GM18511 (cell line): ENCODE data around the gene KIF3B.

Experiments used
- ATAC-seq: cut with Tn5 transposase; IDR thresholded peaks from one replicate; pipeline ENCODE4 v1.9.1; 2021; ENCODE audit warnings: mild to moderate bottlenecking, moderate library complexity; ENCODE audit not compliant: unreplicated experiment

Gene KIF3B

DNA sequence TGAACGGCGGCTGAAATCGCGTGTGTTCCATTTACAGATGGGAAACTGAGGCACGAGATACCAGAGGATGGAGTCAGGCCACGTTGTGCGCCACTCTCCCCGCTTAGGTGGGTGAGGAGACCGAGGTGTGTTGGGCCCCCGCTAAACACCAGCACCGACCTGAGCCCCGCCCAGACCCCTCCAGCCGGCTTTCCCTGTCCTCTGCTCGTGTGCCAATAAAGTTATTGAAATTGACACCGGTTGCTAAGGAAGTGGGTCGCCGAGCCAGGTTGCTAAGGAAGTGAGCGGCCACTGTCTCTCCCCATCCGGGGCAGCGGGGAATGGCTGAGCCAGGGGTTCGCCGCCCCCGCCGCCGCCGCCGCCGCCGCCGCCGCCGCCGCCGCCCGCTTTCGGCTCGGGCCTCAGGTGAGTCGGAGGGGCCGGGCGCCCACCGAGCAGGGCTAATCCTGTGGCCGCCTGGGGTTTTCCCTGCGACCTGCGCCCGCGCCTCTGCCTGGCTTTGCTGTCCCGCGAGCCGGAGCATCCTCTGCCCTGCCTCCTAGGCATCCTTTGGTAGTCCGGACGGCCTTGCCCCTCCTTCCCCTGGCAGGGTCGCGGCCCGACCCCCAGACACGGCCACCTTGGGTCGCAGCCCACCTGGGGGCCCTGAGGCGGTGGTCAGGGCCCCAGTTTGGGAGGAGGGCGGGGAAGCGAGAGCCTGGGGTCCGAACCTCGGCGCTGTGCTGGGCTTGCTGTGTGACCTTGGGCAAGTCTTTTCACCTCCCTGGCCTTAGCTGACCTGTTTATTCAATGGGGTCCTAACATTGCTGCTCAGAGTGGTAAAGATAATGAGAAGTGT lies at the start of gene KIF3B:
Gene KIF3B, plus strand, starts transcription at position 291 of the 838 bp plus-strand sequence. CDS start 32,127 bp downstream, outside the sequence.
- peak; percentile 85 for ATAC-seq

DNA sequence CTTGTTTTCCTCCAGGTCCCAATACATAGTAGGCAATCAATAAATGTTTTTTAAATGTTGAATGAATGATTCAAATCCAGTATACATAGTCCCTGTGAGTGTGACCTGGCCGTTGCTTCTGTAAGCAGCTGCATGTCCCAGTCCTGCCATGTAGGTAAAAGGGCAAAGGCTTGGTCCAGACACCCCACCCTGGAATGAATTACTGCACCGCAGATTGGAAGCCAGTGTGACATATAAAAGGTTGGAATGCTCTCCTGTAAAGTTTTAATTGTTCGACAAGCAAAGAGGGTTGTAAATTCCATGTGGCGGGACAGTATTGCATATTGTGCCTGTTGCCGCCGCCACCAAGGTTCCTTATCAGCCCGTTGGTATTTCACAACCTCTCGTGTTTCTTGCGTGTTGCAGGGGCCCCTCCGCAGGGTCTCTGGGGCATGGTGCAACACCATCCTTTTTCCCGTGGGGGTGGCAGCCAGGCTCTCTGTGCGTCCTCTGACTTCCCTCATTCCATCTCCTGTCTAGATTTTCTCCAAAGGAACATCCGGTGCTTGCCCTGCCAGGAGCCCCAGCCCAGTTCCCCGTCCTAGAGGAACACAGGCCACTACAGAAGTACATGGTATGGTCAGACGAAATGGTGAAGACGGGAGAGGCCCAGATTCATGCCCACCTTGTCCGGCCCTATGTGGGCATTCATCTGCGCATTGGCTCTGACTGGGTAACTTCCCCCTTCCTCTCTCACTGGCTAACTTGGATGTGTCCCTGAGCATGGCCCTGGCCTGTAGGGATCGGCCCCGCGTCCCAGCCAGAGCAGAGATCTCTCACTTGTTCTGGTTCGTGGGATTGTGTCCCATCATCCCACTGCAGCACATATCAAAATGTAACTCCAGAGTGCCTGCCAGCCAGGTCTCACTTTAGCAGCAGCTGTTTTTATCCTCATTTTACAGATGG lies 49.4 kb upstream of the KIF3B start:
- ATAC-seq = no peak

DNA sequence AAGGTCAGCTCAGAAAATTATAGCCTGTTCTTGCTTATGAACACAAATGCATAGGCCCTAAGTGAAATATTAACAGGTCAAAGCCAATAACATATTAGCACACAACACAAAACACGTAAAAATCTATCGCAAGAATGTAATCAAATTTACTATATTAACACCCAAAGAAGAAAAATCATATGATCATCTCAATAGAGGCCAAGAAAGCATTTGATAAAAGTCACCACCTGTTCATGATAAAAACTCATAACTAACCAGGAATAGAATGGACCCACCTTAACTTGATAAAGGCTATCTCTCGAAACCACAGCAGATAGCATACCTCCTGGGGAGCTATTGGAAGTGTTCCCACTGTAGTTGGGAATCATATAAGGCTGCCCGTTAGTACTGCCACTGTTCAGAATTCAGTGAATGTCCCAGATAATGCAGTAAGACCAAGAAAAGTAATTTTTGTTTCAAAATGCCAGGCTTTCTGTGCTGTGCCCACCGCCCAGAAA lies 48.2 kb upstream of the KIF3B start:
- no peak for ATAC-seq

DNA sequence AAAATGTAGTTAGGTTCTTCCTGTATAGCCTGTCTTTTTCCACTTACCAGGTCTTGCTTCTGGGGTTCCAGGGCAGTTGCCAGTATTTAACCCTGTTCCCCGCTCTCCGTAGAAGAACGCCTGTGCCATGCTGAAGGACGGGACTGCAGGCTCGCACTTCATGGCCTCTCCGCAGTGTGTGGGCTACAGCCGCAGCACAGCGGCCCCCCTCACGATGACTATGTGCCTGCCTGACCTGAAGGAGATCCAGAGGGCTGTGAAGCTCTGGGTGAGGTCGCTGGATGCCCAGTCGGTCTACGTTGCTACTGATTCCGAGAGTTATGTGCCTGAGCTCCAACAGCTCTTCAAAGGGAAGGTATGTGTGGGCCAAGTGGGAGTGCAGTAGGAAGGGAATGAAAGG lies 46.7 kb upstream of the KIF3B start:
- ATAC-seq = no peak

DNA sequence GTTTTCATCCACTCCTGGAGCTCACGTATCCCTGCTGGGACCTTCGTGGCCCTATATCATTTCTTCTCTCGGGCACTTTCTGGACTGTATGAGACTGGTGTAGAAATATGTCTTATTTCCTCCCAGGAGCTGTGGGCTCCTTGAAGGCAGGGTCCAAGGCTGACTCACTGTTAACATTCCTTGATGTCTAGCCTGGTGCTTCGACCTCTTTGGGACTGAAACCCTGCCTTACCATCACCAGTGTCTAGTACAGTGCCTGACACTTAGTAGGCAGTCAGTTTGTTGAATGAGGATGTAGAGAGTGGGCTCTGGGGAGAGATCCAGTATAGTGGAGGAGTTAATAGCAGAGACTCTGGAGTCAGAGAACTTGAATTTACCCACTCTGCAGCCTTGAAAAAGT lies 46.2 kb upstream of the KIF3B start:
- no peak for ATAC-seq

DNA sequence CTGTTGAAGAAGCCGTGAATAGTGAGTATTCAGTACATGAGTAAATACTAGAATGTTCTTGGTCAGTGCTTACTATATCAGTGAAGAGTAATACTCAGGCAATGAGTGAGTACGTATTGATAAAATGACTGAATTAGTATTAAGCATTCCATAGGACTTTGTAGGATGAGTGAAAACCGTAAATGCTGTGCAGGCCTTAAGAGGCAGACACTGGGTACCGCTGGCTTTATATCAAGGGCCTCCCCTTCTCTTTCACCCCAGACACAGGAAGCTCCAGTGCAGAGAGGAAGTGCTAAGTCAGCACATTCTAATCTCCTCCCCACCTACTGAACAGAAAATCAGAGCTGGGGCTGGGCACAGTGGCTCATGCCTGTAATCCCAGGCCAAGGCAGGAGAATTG lies 45.6 kb upstream of the KIF3B start:
- no peak for ATAC-seq

DNA sequence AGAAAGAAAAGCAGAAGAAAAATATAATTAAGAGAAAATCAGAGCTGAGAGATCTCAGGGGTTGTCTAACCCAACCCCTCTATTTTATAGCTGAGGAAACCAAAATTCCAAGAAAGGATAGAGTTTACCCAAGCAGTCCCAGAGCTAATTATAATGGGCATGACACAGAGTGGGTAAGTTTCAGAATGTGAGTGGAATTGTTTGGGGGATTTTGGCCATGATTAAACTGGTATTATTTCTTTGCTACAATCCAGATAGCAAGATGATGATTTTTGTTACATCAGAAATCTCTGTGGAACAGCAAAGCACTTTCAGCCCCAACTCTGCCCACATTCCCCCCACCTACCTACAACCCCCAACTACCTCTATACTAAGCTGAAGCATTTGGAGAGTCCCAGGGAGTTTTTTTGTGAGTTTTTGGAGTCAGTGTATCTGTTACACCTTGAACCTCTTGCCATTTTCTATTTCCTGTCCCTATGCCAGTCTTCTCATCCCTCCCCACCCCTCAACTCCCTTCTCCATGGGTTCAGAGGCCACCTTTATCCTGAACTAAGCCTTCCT lies 45.0 kb upstream of the KIF3B start:
- no peak for ATAC-seq

DNA sequence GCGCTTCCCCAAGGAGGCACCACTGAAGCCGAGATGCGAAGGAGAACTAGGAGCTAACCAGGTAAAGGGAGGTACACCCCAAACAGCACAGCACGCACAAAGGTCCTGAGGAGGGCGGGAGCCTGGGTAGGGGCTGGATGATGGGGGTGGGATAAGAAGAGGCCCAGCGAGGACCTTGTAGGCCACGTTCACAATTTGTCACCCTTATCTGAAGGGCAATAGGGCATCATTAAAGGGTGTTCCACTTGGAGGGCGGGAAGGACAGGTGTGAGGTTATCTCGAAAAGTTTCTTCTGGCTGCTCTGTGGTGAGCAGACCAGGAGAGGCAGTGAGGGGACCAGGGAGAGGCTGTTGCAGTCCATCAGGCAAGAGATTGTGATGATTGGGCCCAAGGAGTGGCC lies 44.2 kb upstream of the KIF3B start:
- ATAC-seq = no peak

DNA sequence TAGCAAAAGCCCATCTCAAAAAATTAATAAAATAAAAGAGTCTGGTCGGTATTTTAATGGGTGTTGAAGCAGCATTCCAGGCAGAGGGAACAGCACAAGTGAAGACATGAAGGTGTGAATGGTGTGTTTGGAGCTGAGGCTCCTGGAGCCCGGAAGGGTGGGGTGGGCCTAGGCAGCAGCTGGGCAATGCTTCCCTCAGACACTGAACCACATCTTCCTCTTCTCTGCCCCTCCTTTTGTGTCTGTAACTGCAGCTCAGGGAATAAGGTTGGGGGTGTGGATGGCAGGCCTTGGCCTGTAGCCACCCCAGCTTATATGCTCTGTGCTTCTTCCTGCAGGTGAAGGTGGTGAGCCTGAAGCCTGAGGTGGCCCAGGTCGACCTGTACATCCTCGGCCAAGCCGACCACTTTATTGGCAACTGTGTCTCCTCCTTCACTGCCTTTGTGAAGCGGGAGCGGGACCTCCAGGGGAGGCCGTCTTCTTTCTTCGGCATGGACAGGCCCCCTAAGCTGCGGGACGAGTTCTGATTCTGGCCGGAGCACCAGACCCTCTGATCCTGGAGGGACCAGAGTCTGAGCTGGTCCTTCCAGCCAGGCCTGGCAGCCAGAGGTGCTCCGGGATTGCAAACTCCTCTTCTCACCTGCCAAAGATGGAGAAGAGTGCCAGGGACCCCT lies 43.2 kb upstream of the KIF3B start:
- ATAC-seq = no peak

DNA sequence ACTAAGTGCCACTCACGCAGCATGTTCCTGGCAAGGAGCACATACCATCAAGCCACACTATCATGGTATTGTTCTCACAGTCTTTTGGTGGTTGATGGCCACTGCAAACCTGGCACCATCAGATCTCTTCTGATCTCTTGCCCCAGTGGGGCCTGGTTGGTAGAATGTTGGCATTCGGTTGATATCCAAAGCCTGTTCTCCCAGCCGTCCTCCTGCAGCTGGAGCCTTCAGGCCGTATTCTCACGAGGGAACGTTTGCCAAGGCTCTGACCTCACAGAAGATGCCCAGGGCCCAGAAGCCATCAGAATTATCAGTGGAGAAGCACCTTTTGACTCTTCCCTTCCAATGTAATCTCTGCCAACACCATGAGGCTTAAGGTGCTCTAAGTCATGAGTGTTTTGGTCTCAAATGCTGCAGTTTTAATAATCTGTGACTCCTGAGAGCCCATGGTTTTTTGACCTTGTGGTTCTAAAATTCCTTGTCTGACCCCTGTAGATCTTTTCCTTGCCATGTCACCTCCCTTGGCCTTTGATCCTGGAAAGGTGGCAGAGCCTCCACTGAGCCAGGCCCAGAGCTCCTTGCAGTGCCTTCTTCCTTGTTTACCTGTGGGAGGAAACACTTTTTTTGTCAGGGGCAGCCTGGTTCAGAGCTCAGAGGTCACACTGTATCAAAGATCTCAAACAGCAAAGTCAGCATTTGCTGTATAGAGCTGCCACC lies 42.0 kb upstream of the KIF3B start:
- ATAC-seq = no peak

DNA sequence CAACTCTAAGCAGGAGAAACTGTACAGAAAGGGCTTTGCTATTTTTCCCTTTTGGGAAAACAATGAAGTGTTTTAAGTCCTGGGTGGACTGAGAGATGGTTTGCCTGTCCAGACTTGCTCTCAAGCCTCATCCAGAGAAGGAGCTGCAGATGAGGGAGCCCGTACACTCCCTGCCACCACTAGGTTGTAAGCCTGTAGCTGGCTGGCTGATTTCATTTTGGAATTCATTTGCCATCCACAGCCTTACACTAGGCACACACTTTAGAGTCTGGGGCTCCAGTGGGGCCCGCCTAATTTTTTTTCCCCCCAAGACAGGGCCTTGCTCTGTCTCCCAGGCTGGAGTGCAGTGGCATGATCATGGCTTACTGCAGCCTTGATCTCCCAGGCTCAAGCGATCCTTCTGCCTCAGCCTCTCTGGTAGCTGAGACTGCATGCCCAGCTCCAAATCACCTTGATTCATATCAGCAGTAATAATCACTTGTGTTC lies 41.4 kb upstream of the KIF3B start:
- no peak for ATAC-seq

DNA sequence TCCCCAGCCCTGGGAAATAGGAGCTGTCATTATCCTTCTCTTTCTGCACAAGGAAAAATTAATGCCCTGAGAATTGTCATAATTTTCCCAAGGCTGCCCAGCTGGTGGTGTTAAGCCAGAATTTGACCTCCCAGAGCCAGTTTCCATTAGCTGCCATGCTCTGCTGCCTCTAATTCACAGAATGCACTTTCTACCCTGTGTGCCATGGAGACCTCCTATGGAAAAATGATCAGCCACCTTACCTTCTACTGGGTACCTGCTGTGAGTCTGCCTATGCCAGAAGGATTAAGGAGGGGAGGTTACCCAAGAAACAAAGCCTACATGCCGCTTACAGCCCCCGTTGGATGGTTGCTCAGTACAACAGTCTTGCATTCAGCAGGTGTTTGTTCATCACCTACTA lies 40.6 kb upstream of the KIF3B start:
- ATAC-seq = no peak

DNA sequence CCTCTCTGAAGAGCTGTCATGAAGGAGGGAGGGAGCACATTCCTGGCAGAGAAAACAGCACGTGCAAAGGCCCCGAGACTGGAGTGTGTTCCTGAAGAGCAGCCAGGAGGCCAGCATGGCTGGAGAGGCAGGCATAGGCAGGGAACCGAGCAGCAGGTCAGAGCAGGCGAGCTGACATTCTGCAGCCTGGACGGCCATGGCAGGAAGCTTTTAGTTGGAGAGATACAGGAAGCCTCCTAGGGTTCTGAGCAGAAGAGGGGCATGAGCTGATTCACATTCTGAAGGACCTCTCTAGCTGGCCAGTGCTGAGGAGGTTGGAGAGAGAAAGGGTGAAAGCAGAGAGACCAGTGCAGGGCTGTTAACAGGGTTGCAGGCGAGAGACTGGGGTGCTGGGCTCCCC lies 40.0 kb upstream of the KIF3B start:
- no peak for ATAC-seq

DNA sequence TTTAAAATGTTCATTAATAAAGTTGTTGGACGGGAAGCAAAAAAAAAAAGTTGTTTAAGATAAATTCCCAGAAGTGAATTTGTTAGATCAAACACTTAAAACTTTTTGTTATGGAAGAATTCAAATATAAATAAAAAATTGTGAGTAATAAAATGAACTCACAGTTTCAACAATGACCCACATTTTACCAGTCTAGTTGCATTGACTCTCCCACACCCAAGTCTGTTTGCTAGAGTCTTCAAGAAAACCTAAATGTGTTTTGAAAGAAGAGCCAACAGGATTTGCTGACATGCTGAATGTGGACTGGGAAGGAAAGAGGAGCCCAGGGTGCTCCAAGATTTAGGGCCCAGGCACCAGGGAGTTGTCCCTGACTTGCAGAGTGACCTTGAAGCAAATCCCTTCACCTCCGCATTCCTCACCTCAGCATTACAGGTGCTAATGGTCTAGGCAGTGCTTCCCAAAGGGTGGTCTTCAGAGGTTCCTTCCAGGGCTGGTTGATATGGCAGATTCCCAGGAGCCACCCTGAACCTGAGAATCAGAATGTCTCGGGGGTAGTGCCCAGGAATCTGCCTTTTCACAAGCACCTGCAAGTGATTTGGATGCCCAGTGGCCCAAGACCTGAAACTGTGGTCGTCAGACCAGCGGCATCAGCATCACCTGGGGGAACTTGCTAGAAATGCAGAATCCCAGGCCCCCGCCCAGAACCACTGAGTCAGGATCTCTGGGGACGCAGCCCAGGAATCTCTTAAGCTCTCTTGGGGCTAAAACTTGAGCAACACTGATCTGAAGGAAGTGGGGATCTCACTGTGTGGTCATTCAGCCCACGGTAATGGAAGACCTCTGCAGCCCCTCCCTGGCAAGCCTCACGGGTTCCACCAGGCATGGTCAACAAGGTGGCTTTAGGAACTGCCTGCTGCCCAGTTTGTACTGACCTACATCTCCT lies 38.7 kb upstream of the KIF3B start:
- ATAC-seq = no peak

DNA sequence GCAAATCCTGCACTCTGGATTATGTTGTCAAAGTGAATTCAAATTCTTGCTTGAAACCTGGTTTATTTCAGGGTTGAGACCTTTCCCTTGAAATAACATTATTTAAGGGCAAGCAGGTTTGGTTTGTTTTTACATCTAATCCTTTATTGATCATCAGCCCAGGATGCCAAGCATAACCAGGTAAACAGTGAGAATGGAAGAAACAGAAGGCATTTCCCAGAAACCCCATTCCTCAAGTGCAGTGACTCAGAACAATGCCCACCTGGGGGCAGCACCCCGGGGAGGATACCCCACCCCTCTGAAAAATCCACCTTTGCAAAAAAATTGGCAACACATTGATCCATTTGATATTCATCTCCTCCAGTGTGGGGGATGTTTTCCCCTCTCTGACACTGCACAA lies 37.2 kb upstream of the KIF3B start:
- ATAC-seq = no peak

DNA sequence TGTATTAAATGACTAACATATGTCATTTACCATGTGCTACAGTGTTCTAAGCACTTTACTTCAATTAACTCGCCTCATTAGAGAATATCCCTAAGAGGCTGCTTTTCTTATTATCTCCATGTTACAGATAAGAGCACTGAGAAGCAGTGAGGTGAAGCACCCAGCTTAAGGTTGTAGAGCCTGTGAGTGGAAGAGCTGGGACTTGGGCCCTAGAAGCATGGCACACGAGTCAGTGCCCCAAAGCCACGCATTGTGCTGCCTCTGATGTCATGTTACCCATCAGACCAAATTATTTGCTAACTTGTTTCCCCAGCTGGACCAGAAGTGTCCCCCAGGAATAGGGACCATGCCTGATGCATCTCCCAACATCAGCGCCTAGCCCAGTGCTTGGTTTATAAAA lies 35.6 kb upstream of the KIF3B start:
- ATAC-seq = no peak

DNA sequence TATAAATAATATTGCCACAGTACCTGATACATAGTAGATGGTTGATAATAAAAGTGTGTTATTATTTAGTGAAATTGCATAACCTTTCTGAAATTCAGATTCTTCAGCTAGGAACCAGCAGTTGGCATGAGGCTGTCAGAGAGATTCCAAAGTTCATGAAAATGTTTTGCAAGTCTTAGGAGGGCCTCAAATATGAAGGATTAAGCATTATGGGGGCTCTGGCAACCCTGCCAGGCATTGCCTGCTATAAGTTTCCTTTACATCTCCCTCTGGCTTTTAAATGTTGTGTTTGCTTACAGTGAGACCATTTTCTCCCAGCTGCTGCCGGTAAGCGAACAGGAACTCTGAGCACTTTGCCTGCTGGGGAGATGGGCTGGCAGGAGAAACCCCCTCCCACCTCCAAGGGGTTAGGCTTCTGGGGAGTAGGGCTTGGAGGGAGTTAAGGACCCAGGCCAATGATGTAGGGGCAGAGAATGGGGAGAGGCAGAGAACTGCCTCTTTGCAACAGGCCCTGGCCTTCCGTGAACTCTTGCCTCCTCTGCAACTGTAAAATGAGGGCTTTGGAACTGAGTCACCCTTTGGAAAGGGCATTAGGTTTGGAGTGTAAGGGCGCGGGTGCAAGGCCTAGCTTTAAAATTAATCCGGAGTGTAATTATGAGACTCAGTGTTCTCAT lies 33.2 kb upstream of the KIF3B start:
- ATAC-seq = no peak

DNA sequence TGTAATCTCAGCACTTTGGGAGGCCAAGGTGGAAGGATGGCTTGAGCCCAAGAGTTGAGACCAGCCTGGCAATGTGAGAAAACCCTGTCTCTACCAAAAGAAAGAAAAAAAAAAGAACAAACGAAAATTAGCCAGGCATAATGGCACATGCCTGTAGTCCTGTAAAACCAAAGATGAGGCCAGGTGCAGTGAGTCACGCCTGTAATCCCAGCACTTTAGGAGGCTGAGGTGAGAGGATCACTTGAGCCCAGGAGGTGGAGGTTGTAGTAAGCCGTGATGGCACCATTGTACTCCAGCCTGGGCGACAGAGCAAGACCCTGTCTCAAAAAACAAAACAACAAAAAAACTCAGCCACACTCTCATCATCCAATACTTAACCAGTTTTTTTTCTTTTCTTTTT lies 32.5 kb upstream of the KIF3B start:
- no peak for ATAC-seq
